Naive thymus-derived CD4-positive, alpha-beta T cell (primary cell): Measurements from ENCODE around the gene POLE4. TPM values are rescaled to one million over a fixed set of nuclear protein-coding genes. Genes with fewer than 3 reads are reported as not detected.

Experiments used
- ATAC-seq: fragments of 150-1000 bp; cut with Tn5 transposase; 2 replicates; pipeline ENCODE4 v1.10.0; 2021; ENCODE audit warnings: mild to moderate bottlenecking, moderate library complexity
- CTCF ChIA-PET: fragments of 350-600 bp; sonication (Branson Sonifier 250); formaldehyde crosslinking; loops from one replicate; lab custom pipeline; 2021; ENCODE audit warnings: antibody characterized with exemption; lab: Charles Lee
- POLR2A ChIA-PET: fragments of 350-600 bp; sonication (Branson Sonifier 250); formaldehyde crosslinking; loops from one replicate; lab custom pipeline; 2021; ENCODE audit warnings: antibody characterized with exemption, inconsistent platforms; lab: Charles Lee
- DNase-seq, 9 donors: peaks; one replicate each; pipeline versions ENCODE4 v3.0.0 to v3.0.0-alpha.2; 2020 to 2022; ENCODE audit warnings: mixed read lengths in 1 of 9
- H3K27ac ChIP-seq: one replicate; pipeline ENCODE4 v1.7.0; 2013; ENCODE audit warnings: mild to moderate bottlenecking, low read depth, low read length, moderate library complexity
- H3K27me3 ChIP-seq, 2 donors: one replicate each; pipeline ENCODE4 v1.7.0; 2013; ENCODE audit warnings: low read length in 2 of 2, mild to moderate bottlenecking in 2 of 2, moderate library complexity in 2 of 2; ENCODE audit not compliant: control insufficient read depth in 2 of 2, insufficient read depth in 2 of 2
- H3K36me3 ChIP-seq, 3 experiments: 1 replicate in 2 of 3; 2 replicates in 1 of 3; pipeline ENCODE4 v1.7.0; 2013; ENCODE audit warnings: low read length in 3 of 3, mild to moderate bottlenecking in 3 of 3, moderate library complexity in 1 of 3; ENCODE audit not compliant: insufficient read depth in 3 of 3, control insufficient read depth in 2 of 3
- H3K4me1 ChIP-seq, 2 donors: one replicate each; pipeline ENCODE4 v1.7.0; 2013; ENCODE audit warnings: low read length in 2 of 2, mild to moderate bottlenecking in 2 of 2, moderate library complexity in 1 of 2; ENCODE audit not compliant: control insufficient read depth in 2 of 2, insufficient read depth in 2 of 2
- H3K4me3 ChIP-seq: 2 replicates; pipeline ENCODE4 v1.7.0; 2013; ENCODE audit warnings: mild to moderate bottlenecking, low read length
- H3K9me3 ChIP-seq, 3 experiments: 1 replicate in 2 of 3; 2 replicates in 1 of 3; pipeline ENCODE4 v1.7.0; 2013; ENCODE audit warnings: low read length in 3 of 3; ENCODE audit not compliant: control insufficient read depth in 2 of 3
- H3K27ac Mint-ChIP-seq, 9 donors: one replicate each; pipeline ENCODE4 v1.8.0; 2020 to 2022; ENCODE audit warnings: mixed read lengths in 9 of 9, mild to moderate bottlenecking in 8 of 9, moderate library complexity in 5 of 9, inconsistent platforms in 2 of 9
- H3K27me3 Mint-ChIP-seq, 5 donors: one replicate each; pipeline ENCODE4 v1.8.0; 2021 to 2022; ENCODE audit warnings: mixed read lengths in 5 of 5, mild to moderate bottlenecking in 1 of 5
- H3K36me3 Mint-ChIP-seq, 5 donors: one replicate each; pipeline ENCODE4 v1.8.0; 2020 to 2022; ENCODE audit warnings: mixed read lengths in 5 of 5, mild to moderate bottlenecking in 3 of 5, inconsistent platforms in 1 of 5
- H3K4me1 Mint-ChIP-seq, 7 donors: one replicate each; pipeline ENCODE4 v1.8.0; 2020 to 2022; ENCODE audit warnings: mixed read lengths in 7 of 7, mild to moderate bottlenecking in 3 of 7, inconsistent platforms in 1 of 7
- H3K4me3 Mint-ChIP-seq, 10 donors: one replicate each; pipeline ENCODE4 v1.8.0; 2020 to 2022; ENCODE audit warnings: mild to moderate bottlenecking in 10 of 10, mixed read lengths in 10 of 10, moderate library complexity in 6 of 10, inconsistent platforms in 2 of 10
- H3K9me3 Mint-ChIP-seq, 11 donors: one replicate each; pipeline ENCODE4 v1.8.0; 2020 to 2022; ENCODE audit warnings: mixed read lengths in 11 of 11, mild to moderate bottlenecking in 4 of 11, inconsistent platforms in 1 of 11, moderate library complexity in 1 of 11
- intact Hi-C, 2 donors: fragments of 100-400 bp; cut with micrococcal nuclease; formaldehyde crosslinking; loops; one replicate each; pipeline ENCODE4 v1.15.1; 2023
- polyA plus RNA-seq, 2 donors: library from polyadenylated mRNA; unstranded; fragments of 300-500 nt; fragmentation: Illumina TruSeq; gene quantifications; one replicate each; pipeline ENCODE4 v1.2.3, GENCODE V29; 2021
- total RNA-seq, 6 experiments: library from RNA in 5 of 6; stranded (reverse) in 5 of 6; gene quantifications; 1 replicate in 5 of 6; 2 replicates in 1 of 6; pipeline ENCODE4 v1.2.3 and lab custom pipeline; 2021 to 2026

Gene POLE4
- total and polyA plus RNA-seq, 7 experiments from 2014 or later: 37.8 to 153 (median 44.5) TPM

- intact Hi-C loops: no loop called here
- ATAC-seq (no peak), DNase-seq (no peak)
- H3K27me3 ChIP-seq: no peaks in the 10 kb centered on the region
- ChIA-PET CTCF (no interaction called here), POLR2A (no interaction called here)
- peaks cover 0 to 23% (median 5%) of the 10 kb centered on the region in 5 donors for H3K36me3 Mint-ChIP-seq
- no peak overlapping the region for H3K4me3 Mint-ChIP-seq
- no peaks in the 10 kb centered on the region for H3K36me3 ChIP-seq
- no peak overlapping the region for H3K27ac Mint-ChIP-seq
- no peaks in the 10 kb centered on the region for H3K9me3 ChIP-seq
- peaks cover 0 to 14% (median 6%) of the 10 kb centered on the region in 5 donors for H3K27me3 Mint-ChIP-seq
- H3K4me1 Mint-ChIP-seq: peaks cover 0 to 8% (median 0%) of the 10 kb centered on the region in 7 donors
- H3K27ac ChIP-seq: no peak overlapping the region
- H3K9me3 Mint-ChIP-seq: peaks cover 0 to under 1% (median 0%) of the 10 kb centered on the region in 11 donors
- H3K4me1 ChIP-seq: no peaks in the 10 kb centered on the region
- no peak overlapping the region for H3K4me3 ChIP-seq
Observed at GRCh38 chr2:74938264-74938663, 20.2 kb upstream of the POLE4 start.

- H3K27ac ChIP-seq: no peak overlapping the region
- H3K4me3 ChIP-seq: no peak overlapping the region
- Mint-ChIP-seq H3K9me3 (no peaks in the 10 kb centered on the region), H3K27ac (no peak overlapping the region), H3K27me3 (peaks cover 0 to 14% (median 11%) of the 10 kb centered on the region in 5 donors), H3K4me1 (peaks cover 0 to 13% (median 0%) of the 10 kb centered on the region in 7 donors), H3K36me3 (peaks cover 0 to 22% (median 8%) of the 10 kb centered on the region in 5 donors), H3K4me3 (no peak overlapping the region)
- no peaks in the 10 kb centered on the region for H3K4me1 ChIP-seq
- ChIA-PET CTCF (no interaction called here), POLR2A (no interaction called here)
- intact Hi-C loops: no loop called here
- H3K9me3 ChIP-seq: no peaks in the 10 kb centered on the region
- H3K27me3 ChIP-seq: no peaks in the 10 kb centered on the region
- ATAC-seq: no peak
- H3K36me3 ChIP-seq: no peaks in the 10 kb centered on the region
- DNase-seq: no peak
Observed at GRCh38 chr2:74939919-74940812, 18.3 kb upstream of the POLE4 start.

DNA sequence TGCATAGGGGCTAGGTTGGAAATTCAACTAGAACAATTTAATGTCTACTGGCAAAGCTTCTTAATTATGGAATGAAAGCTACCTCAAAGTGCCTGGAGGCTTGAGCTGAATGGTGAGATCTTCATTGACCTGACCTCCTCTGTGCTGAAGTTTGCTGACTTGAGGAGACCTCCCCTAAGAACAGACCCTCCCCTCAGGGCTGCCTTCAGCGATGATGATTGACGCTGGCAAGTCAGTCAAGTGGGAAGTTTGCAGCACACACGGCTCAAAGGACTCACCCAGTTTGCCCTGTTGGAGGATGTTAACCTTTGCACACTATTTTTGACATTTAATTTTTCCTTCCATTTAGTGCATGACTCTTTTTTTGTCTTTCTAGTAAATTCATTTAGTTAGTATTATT lies 17.2 kb upstream of the POLE4 start:
- no peaks in the 10 kb centered on the region for H3K36me3 ChIP-seq
- POLR2A ChIA-PET: no interaction called here
- no peak overlapping the region for H3K4me3 Mint-ChIP-seq
- intact Hi-C loops: no loop called here
- no peaks in the 10 kb centered on the region for H3K4me1 ChIP-seq
- no peak overlapping the region for H3K27ac ChIP-seq
- no peaks in the 10 kb centered on the region for H3K9me3 ChIP-seq
- DNase-seq: no peak
- peaks cover 0 to 14% (median 11%) of the 10 kb centered on the region in 5 donors for H3K27me3 Mint-ChIP-seq
- peaks cover 0 to 20% (median 10%) of the 10 kb centered on the region in 5 donors for H3K36me3 Mint-ChIP-seq
- CTCF ChIA-PET: no interaction called here
- H3K9me3 Mint-ChIP-seq: no peaks in the 10 kb centered on the region
- no peak overlapping the region for H3K4me3 ChIP-seq
- H3K27me3 ChIP-seq: no peaks in the 10 kb centered on the region
- H3K27ac Mint-ChIP-seq: no peak overlapping the region
- peaks cover 0 to 17% (median 0%) of the 10 kb centered on the region in 7 donors for H3K4me1 Mint-ChIP-seq
- no peak for ATAC-seq

- Mint-ChIP-seq H3K27ac (no peak overlapping the region), H3K4me1 (peaks cover 0 to 15% (median 0%) of the 10 kb centered on the region in 7 donors), H3K9me3 (no peaks in the 10 kb centered on the region), H3K27me3 (peaks cover 0 to 9% (median 6%) of the 10 kb centered on the region in 5 donors), H3K36me3 (peaks cover 0 to 21% (median 11%) of the 10 kb centered on the region in 5 donors), H3K4me3 (no peak overlapping the region)
- Histone ChIP-seq H3K36me3 (no peaks in the 10 kb centered on the region), H3K4me1 (no peaks in the 10 kb centered on the region), H3K4me3 (no peak overlapping the region), H3K27me3 (no peaks in the 10 kb centered on the region), H3K9me3 (no peaks in the 10 kb centered on the region), H3K27ac (no peak overlapping the region)
- DNase-seq (no peak), ATAC-seq (no peak)
- CTCF ChIA-PET: no interaction called here
- POLR2A ChIA-PET: no interaction called here
- intact Hi-C loops: no loop called here
Observed at GRCh38 chr2:74942263-74942662, 16.2 kb upstream of the POLE4 start.

DNA sequence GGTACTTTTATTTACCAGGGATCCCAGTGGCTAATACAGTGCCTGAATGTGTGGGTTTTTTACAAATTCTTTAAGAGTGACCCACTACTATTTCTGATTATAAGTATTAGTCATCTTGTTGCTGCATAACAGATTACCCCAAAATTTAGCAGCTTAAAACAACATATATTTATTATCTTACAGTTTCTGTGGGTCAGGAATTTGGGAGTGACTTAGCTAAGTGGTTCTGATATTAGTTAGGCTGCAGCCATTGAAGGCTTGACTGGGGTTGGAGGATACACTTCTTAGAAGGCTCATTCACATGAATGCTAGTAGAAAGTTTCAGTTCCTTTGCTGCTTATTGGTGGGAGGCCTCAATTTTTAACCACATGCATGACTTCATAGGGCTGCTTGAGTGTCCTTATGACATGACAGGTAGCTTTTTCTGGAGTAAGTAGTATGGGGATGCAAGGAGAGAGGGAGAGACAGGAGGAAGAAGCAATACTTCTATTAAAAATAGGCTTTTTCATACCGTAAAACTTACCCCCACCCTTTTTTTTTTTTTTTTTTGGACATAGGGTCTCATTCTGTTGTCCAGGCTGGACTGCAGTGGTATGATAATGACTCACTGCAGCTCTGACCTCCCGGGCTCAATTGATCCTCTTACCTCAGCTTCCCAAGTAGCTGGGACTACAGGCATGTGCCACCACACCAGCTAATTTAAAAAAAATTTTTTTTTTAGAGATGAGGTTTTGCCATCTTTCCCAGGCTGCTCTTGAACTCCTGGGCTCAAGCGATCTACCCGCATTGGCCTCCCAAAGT lies 13.3 kb upstream of the POLE4 start:
- Mint-ChIP-seq H3K9me3 (peaks cover 0 to 17% (median 2%) of the 10 kb centered on the region in 11 donors), H3K4me3 (peak overlapping the region in 1 of 10 donors; percentile 5), H3K27me3 (peaks cover 0 to 9% (median 0%) of the 10 kb centered on the region in 5 donors), H3K36me3 (peaks cover 6 to 35% (median 24%) of the 10 kb centered on the region in 5 donors), H3K27ac (no peak overlapping the region), H3K4me1 (peaks cover 0 to 25% (median 0%) of the 10 kb centered on the region in 7 donors)
- DNase-seq (no peak), ATAC-seq (no peak)
- Histone ChIP-seq H3K36me3 (no peaks in the 10 kb centered on the region), H3K9me3 (no peaks in the 10 kb centered on the region), H3K4me3 (no peak overlapping the region), H3K27me3 (no peaks in the 10 kb centered on the region), H3K27ac (no peak overlapping the region), H3K4me1 (no peaks in the 10 kb centered on the region)
- POLR2A ChIA-PET: interaction anchor here (0.6 to 0.7 kb wide), 2 partner anchors 21 to 25 kb away, joined by 4 to 5 read pairs; no protein-coding TSS in a partner anchor
- intact Hi-C loops: no loop called here
- CTCF ChIA-PET: no interaction called here

DNA sequence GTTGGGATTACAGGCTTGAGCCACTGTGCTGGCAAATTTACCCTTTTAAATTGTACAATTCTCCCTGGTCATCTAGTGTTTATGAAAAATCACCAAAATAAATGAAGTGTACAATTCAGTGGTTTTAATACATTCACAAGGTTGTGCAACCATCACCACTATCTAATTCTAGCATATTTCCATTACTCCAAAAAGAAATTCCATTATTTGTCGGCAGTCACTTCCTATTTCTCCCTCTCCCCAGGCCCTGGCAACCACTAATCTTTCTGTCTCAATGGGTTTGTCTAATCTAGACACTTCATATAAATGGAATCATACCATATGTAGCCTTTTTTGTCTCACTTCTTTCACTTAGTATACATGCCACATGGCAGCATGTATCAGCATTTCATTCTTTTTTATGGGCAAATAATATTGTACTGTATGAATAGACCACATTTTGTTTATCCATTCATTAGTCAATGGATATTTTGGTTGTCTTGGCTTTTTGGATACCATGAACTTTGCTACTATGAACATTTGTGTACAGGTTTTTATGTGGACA lies 12.6 kb upstream of the POLE4 start:
- intact Hi-C loops: no loop called here
- no peaks in the 10 kb centered on the region for H3K4me1 ChIP-seq
- H3K9me3 ChIP-seq: no peaks in the 10 kb centered on the region
- peaks cover 9 to 39% (median 27%) of the 10 kb centered on the region in 5 donors for H3K36me3 Mint-ChIP-seq
- peaks cover 0 to 25% (median 0%) of the 10 kb centered on the region in 7 donors for H3K4me1 Mint-ChIP-seq
- no peaks in the 10 kb centered on the region for H3K36me3 ChIP-seq
- no peak overlapping the region for H3K27ac ChIP-seq
- H3K9me3 Mint-ChIP-seq: peaks cover 0 to 24% (median 5%) of the 10 kb centered on the region in 11 donors
- ChIA-PET CTCF (no interaction called here), POLR2A (interaction anchor here (0.7 kb wide), 1 partner anchor 21 kb away, joined by 4 read pairs; no protein-coding TSS in a partner anchor)
- no peak overlapping the region for H3K4me3 Mint-ChIP-seq
- DNase-seq (no peak), ATAC-seq (no peak)
- H3K27me3 Mint-ChIP-seq: peaks cover 0 to 9% (median 0%) of the 10 kb centered on the region in 5 donors
- H3K4me3 ChIP-seq: no peak overlapping the region
- H3K27me3 ChIP-seq: no peaks in the 10 kb centered on the region
- H3K27ac Mint-ChIP-seq: no peak overlapping the region
